HG02852 (cell line): ENCODE results near the gene CHN2.
A peak's percentile ranks its signal among the peaks of the same experiment; 100 is the strongest.
"Not testable (repeated sequence)": the region's sequence is repeated elsewhere in the genome, so short reads cannot be mapped to it uniquely, and the experiment has no call there.

Experiments
- ATAC-seq: cut with Tn5 transposase; IDR thresholded peaks from one replicate; pipeline ENCODE4 v1.9.1; 2021; ENCODE audit warnings: mild to moderate bottlenecking, moderate library complexity; ENCODE audit not compliant: unreplicated experiment

Gene CHN2

DNA sequence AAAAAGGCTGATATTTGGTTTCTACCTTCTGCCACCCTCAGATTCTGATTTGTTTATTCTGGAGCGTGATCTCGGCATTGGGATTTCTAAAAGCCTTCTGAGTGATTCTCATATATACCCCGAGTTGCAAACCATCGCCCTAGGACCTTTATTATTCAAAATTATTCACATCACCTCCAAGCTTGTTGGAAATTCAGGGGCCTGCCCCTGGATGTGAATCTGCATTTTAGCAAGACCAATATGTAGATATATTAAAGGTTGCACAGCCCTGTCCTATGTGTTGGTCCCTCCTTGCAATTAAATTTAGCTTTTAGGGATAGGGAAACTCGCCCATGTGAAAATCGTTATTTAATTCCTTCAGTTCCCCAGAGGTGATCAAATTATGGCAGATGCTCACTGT, 9.0 kb upstream of the CHN2 start:
- no peak for ATAC-seq

DNA sequence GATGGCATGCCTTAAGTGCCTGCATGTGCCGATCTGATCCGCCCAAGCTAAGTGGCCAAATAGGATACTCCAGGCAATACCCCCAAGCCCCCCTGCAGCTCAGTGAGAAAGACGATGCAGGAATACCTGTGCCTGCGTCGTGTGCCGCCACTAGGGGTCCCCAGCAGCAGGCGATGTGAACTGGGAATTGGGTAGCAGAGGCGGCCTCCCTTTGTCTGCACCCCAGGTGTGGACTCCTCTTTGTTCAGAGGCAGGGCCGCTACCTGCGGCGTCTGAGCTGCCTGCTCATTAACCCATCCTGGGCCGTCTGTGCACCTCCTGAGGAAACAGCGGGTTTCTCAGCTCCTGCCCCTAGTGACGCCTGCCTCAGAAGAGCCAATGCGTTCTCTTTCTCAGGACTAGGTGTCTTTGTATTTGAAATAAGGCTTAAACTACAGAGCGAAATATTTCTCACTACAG, 4.8 kb upstream of the CHN2 start:
- peak; percentile 65 for ATAC-seq

DNA sequence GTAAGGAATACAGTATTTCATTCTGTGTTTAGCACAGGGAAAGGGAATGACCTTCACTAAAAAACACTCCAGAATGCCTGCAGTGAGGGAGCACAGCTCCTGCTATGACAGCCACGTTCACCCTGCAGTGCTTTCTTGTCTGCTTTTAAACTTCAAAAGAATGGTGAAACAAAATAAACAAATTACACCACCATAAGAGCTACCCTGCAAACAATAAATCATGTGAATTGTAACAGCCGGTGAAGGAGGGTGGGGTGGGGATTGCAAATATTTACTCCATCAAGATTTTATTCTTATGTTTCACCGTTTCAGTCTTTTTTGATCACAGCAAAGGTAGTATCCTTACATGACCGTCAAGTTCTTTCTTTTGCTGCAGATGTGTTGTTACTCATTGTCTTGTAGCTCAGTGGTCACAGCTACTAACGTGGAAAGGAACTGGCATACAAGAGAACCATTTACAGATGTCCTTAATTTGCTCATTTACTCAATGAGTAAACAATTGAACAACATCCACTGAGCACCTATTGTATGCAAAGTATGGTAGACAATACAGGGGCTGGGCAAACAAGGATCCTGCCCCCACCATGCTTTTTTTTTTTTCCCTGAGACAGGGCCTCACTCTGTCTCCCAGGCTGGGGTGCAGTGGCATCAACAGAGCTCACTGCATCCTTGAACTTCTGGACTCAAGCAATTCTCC, 4.1 kb upstream of the CHN2 start:
- no peak for ATAC-seq

DNA sequence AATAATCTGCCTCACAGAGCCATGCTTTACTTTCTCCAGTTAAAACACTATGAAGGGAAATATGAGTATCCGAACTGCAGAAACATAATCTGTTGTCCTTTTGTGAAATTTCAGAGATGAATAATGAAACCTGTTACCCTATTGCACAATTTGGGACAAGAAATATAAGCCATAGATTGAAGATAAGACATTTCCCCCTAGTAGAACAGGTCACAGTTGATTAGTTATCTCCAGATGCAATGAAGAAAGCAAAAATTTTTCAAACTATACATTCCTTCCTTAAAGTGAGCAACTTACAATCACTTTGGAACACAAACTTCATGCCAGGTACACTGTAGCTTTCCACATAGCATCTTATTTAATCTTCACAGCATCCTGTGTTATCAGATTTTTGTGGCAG, 2.3 kb upstream of the CHN2 start:
- no peak for ATAC-seq

DNA sequence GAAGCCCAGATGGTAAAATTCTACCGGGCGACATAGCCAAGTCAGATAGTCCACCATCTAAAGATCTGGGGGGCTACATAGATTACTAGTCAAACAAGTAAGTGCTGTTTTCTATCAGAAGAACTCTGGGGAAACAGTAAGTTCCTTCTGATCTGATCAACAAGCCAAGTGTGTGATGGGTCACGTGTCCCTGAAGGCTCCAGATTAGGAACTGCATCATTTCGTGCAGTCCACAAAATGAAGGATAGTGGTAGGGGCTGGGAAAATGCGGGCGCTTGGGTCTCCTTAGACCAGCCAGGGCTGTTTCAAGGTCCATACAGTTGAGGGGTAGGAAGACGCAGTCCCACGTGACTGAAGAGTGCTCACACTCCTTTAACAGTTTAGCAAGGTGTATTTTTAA, 1.8 kb upstream of the CHN2 start:
- ATAC-seq, result no peak

DNA sequence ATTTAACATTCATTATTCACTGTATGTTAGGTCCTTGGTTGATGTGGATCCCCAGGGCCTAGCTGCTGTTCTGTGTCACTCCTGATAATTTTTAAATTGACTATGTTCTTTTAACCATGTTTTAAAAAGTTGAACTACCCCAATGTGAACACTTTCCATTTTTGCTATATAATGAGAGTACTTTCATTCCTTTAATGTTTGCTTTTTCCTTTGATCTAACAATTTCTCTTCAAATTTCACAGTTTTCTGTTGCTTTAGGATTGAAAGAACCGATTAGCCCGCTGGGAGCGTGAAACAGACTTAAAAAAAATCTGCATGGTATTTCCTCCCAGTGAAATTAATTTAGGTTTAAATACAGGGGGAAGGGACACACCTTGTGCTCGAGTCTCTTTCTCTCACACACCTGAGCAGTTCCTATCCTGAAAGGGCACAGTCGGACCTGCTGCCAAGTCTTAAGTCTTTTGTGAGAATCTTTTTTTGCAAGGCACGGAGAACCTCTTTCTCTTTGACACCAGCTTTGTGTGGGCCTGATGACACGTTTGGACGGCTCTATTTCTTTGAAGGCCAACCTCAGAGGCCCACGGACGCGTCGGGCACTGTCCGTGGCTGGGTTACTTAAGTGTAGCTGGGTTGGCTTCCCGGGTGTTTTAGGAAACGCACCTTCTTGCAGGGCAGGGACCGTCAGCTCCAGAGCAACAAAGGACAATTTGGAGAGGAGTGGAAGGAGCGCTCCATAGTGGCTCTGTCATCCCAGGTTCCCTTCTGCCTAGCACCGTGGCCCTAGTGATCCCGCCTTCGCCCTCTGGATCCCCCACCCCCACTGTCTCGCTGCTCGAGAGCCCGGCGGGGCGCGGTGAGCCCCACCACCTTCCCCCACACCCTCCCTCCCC, 1.0 kb upstream of the CHN2 start:
- no peak for ATAC-seq

DNA sequence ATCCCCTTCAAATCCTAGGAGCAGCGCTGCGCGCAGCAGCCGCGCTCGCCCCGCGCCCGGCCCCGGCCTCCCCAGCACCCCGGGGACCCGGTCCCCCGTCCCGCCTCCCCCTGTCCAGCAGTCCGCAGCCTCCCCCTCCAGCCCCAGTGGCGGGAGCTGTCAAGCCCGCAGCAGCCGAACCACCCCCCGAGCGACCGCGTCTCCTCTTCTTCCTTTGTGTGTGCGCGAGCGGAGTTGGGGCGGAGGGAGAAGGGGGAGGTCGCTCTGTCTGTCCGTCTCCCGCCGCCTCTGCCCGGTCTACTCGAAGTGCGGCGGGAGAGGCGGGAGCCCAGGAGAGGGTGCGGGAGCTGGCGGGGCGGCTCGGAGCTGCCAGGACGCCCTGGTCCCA, 375 bp upstream of the CHN2 start:
- no peak for ATAC-seq

DNA sequence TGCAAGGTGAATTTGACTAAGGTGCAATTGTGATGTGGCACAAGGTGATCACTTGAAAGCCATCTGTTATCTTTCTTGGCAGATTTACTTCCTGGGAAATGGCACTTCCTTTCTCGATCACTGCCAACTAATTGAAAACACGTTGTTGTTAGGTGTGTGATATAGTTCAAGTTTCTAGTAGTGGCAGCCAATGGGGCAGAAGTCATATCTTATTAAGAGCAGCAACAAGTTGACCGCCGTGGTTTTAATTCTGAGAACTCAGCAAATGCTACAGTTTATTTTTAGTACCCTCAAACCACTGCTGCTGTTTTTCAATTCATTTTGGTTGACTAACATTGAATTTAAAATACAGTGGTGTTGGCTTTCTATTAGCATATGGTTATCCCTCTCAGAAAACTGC, 1.6 kb downstream of the CHN2 start:
- ATAC-seq, result no peak

DNA sequence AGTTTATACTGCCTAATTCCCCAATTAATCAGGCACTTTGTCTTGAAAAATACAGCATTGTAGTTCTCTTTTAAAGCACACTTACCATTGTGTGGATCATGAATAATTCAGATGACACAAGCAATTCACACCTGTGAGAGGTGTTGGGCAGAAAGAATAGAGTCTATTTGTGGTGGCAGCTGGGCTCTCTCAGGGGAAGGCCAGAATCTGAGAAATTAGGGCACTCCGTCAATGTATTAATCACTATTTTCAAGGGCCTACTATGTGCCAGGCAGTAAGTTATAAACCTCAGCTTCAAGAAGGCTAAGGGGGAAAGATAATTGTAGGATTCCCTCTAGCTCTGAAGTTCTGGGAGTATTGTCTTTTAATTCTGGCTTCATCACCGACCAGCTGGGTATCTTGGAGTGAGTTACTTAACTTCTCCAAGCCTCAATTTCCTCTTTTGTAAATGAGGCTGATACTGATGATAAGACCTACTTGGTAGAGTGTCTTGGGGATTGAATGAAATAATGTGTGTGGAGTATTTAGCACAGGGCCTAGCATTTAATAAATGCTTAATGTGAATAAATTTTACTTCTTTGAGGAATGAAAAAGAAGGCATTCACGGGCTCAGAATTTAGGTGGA, 2.5 kb downstream of the CHN2 start:
- ATAC-seq, result no peak

DNA sequence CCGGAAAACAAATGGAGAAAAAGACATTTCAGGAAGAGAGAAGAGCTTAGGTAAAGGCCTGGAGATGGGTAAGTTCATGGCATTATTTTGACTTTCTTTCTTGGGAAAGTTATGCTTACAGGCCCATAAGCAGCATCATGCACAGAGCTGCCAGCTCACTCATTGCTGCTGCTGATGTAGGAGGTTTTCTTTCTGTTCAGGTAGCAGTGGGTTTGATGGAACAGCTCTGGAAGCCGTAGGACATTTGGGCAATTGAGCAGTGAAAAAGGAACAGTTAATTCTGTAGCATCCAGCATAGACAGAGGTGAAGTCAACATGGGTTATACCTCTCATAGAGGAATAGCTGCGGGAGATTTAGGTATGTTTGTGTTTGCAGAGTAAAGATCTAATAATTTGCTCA, 3.3 kb downstream of the CHN2 start:
- no peak for ATAC-seq

DNA sequence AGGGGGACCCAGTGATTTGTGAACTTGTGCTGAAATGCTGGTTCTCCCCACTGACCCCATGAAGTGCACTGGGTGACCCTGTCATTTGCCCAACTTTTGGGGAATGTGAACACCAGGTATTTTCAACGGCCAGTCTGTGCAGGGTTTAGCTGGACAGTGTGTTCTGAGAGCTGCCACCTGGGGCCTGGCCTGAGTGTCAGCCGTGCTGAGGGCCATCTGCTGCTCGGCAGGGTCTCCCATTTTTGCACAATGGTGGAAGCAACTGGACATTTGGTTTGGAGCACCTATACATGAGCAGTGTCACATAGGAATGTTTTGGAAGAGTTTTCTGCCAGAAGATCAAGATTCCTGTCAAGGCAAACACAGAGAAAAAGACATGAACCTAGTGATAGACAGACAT, 5.2 kb downstream of the CHN2 start:
- ATAC-seq, result no peak

DNA sequence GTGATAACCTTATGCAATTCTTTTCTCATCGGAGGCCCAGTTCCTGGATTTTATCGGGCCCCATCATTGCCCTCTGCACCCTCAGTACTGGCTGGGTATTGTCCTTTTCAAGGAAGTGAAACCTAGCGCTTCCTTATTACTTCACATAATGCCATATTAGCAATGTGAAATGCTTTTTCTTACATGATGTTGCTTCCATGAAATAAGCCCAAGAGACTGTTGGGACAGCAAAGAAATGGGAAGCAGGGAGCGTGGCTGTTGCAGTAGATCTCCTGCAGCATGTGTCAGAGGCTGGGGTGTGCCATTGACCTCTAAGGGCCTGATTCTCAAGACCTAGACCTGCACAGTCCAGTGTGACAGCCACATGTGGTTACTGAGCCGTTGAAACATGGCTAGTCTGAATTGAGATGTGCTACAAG, 8.1 kb downstream of the CHN2 start:
- no peak for ATAC-seq

DNA sequence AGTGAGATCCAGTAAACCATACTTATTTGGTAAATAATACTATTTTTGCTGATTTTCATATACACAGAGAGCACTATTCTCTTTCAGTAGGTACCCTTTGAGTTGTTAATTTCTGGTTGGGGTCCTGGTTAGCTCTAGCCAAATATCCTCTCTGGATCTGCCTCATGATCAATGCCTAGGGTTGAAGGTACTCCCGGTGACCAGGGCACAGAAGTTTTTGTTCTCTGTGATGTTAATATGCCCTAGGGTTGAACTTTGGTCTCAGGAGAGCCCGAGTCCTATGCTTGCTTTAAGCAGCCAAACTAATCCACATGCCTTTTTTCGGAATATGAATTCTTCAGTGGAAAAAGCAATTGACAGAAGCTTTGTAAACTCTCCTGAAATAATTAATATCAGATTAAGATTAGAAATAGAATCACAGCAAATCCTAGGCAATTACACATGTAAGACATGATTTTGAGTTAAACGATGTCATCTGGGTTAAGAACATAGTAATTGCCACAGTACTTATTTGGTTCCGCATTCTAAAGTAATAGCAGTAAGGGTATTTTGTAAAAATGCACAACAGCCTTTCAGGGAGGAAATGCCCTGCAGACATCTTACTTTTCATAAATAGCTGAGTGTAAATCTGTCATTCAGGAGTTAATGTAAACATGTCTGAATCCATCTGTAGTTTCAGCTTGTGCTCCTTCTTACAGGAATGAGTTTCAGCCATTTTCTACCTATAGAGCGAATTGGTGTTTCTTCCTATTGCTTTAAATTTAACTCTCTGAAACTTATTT, 10.1 kb downstream of the CHN2 start:
- no peak for ATAC-seq

DNA sequence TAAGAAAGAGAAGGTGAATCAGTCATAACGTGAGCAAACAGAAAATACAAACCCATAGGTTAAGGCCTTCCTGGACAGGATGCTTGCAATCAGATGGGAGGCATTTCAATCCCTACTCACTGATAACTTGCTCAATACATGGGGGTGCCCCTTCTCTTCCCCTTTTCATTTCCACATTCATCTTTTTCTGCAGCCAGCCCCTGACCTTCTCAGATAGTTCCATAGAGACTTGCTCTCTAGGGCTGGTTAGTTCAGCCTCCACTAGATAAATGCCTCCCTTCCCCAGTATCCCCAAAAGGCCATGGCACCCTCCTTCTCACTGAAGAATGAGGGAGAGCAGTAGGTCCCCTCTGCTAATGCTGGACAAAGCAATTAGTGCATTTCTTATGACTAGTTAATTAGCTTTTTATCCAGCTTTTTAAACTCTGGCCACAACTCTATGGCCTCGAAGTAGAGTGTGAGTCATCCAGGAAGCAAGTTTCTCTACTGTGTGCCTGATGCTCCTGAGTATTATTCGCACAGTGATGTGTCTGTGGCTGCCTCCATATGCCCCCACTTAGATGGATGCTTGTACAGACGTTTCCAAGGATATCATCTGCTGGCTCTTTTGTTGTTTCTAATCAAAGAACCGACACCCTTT, 12.7 kb downstream of the CHN2 start:
- no peak for ATAC-seq

DNA sequence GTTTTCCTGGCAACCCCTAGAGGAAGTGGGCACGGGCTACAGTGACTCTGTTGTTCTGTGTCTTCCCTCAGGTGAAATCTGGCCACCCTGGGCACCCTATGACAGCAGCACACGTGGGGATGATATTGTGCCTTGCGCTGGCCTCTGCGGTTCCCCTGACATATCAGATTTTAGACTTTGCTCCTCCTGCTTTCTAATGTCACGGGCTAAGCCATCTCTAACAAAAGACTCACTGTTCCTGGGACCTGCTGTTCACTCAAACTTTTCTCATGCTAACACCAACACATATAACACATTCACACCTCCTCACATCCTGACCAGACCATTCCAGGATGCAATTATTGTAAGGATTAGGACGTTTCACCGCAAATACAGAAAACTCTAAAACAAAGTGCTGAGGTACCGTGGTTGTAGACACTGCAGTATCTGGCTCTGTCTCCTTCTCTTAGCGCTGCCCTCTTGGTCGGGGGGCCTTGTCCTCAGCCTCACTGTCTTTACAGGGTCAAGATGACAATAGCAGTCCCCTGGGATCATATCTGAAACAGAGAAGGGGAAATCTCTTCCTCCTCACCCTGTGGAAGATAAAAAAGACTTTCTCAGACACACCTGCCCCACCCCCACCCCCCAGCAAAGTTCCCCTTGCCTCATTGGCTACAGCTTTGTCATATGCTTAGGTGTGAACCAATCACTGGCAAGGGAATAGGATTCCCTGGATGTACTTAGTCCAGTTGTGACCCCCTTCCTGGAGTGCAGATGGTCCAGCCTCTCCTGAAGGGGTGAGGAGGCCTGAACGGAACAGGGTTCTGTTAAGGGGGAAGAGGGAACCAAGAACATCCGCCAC, 14.1 kb downstream of the CHN2 start:
- ATAC-seq, result no peak

DNA sequence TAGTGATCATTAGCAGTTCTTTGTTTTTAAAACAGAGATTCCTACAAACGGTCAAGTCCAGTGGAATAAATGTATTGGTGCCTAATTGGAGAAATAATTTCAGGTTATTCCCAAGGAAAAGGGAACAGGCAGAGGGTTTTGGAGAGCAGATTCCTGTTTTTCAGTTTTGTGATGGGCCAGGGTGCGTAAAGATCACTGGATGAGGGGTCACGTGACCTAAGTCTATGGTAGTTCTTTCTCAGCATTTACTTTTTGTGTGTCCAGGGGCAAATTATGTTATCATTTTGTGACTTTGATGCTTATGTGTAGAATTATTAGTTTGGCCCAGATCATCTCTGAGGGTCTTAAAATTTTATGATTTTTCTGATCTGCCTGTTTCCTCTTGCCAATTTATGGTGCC, 15.2 kb downstream of the CHN2 start:
- ATAC-seq, result no peak

DNA sequence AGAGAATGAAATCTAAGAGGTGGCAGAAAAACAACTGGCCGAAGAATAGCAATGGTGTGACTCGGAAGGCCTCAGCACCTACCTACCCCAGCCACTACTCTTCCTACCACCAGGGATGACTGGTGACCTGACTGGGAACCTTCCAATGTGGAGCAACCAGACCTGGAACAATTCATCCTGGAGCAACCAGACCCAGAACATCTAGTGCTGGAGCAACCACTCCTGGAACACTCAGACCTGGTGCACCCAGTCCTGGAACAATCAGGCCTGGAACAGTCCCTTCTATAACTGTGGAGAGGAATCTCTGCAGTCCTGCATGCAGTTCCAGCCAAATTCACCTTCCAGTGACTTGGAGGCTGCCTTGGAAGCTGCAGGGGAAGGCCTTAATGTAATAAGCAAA, 18.2 kb downstream of the CHN2 start:
- not testable (repeated sequence) for ATAC-seq

DNA sequence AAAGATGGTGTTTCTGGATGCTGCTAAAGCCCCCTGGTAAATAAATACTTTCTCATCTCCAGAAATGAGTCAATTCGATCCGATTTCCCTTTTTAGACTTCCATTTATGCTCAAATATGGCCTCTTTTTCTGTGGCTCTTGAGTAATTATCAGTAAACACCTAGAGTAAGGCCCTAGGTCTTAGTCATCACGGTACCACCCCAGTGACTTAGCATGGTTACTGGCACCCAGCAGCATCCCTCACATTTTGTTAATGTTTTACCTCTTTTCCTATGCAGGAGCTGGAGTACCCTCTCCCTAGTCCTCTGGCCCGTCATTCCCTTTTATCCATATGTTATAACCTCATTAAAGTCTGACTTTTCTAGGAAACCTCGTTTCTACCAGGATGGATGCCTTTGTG, 19.5 kb downstream of the CHN2 start:
- no peak for ATAC-seq

DNA sequence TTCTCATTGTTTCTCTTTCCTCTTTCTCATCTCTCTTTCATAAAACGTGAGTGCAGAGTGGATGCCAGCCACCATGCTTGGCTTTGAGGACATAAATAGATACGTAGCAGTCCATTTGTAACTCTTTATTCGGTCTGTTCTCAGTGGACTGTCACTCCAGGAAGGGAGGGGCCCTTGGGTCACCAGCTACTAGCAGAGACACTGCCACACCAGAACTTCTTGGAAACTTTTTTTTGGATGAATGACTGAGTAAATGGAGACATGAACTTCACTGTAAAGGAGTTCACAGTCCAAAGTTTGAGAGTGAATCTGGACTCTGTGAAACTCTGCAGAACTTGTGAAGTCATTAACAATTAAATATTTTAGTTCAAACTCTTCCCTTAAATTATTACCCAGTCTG, 20.2 kb downstream of the CHN2 start:
- ATAC-seq, result no peak

DNA sequence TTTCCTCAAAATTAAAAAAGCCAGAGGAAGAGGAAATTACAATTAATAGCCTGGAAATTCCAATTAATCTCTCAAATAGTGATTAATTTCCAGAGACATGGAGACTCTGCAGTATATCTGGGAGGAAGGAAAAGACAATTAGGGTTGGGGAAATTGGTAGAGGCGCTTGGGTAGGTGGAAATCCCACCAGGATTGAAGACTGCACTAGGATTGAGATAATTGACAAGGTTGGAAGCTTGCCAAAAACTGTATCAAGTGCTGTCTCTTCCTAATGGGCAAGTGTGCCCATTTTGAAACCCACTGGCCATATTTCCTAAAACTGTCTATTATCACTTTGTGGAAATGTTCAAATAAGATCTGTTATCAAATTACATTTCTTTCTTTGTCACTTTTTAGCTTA, 21.6 kb downstream of the CHN2 start:
- ATAC-seq, result no peak
